Activated CD8-positive, alpha-beta memory T cell treated with anti-CD3 and anti-CD28 coated beads, Interleukin-2, amount 50 U/mL, for 1 hour (primary cell): Measurements from ENCODE around the gene CLSTN1.
A peak's percentile ranks its signal among the peaks of the same experiment; 100 is the strongest.

Source experiments
- DNase-seq: peaks from one replicate; pipeline ENCODE4 v3.0.0-alpha.2; 2020; ENCODE audit errors: extremely low read depth

CLSTN1 gene

GRCh38 chr1:9730096-9730901 is 93.5 kb downstream of the CLSTN1 start:
- no peak for DNase-seq

GRCh38 chr1:9729523-9729922 is 94.2 kb downstream of the CLSTN1 start:
- no peak for DNase-seq

DNA sequence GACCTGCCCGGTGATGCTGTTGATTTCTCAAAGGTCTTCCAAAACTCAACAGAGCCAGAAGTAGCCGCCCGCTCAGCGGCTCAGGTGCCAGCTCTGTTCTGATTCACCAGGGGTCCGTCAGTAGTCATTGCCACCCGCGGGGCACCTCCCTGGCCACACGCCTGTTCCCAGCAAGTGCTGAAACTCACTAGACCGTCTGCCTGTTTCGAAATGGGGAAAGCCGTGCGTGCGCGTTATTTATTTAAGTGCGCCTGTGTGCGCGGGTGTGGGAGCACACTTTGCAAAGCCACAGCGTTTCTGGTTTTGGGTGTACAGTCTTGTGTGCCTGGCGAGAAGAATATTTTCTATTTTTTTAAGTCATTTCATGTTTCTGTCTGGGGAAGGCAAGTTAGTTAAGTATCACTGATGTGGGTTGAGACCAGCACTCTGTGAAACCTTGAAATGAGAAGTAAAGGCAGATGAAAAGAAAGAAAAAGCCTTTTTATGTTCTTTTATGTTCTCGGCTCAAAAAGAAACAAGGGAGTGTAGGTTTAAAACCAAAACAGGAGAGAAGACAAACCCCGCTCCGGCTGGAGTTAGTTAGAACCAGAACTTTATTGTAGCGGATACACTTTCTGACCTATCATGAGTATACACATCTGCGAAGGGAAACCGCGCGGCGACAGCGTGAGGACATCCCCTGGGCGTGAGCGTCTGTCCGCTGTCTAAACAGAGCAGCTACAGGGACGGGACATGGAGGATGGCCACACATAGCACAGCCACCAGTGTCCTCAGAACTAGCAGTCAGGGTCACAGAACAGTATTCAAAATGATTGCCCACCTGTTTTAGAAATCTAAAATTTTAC is 95.1 kb downstream of the CLSTN1 start:
- no peak for DNase-seq

DNA sequence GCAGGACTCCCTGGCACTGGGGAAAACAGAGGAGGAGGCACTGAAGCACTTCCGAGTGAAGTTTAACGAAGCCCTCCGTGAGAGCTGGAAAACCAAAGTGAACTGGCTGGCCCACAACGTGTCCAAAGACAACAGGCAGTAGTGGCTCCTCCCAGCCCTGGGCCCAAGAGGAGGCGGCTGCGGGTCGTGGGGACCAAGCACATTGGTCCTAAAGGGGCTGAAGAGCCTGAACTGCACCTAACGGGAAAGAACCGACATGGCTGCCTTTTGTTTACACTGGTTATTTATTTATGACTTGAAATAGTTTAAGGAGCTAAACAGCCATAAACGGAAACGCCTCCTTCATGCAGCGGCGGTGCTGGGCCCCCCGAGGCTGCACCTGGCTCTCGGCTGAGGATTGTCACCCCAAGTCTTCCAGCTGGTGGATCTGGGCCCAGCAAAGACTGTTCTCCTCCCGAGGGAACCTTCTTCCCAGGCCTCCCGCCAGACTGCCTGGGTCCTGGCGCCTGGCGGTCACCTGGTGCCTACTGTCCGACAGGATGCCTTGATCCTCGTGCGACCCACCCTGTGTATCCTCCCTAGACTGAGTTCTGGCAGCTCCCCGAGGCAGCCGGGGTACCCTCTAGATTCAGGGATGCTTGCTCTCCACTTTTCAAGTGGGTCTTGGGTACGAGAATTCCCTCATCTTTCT is 96.7 kb downstream of the CLSTN1 start:
- DNase-seq = no peak

- no peak for DNase-seq
These were observed 97.4 kb downstream of the CLSTN1 start for GRCh38 chr1:9726406-9726805.

- DNase-seq = no peak
These were observed 98.9 kb downstream of the CLSTN1 start for GRCh38 chr1:9724706-9725476.

- no peak for DNase-seq
These were observed 99.8 kb downstream of the CLSTN1 start for GRCh38 chr1:9723926-9724325.

DNA sequence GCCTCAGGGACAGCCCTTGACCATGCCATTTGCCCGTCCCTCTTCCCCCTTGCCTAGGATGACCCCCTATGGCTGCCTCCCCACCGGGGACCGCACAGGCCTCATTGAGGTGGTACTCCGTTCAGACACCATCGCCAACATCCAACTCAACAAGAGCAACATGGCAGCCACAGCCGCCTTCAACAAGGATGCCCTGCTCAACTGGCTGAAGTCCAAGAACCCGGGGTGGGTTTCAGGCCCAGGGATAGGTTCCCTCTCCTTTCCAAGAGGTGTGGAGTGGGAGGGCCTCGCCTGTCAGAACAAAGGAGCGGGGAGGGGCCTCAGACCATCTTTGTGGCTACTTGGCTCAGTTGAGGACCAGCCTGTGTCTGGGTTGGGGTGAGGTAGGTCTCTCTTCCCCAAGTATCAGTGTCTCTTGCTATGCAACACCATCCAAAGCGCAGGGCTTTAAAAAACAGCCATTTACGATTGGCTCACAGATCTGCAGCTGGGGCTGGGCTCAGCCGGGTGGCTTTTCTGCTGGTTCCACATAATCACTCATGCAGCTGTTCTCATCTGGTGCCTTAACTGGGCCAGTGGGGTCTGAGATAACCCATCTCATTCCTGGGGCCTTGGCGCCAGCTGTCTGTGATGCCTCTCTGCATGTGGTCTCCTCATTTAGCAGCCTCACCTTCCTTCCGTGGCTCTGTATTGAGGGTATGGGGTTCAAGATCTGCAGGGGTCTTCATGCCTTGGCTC is 100.5 kb downstream of the CLSTN1 start:
- DNase-seq = no peak

DNA sequence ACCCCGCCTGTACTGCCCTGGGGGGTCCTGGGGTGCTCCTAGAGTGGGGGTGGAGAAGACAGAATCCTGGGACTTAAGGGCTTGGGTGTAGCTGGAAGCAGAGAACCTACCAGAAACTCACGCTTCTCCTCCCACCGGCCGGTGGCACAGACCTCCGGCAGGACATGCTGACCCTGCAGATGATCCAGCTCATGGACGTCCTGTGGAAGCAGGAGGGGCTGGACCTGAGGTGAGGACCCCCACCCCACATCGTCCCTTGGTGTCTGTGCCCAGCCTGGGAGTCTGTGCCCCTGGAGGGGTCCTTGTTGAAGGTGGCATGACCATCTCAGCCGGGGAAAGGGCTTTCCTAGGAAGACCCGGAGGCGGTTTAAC is 101.4 kb downstream of the CLSTN1 start:
- DNase-seq = no peak

- no peak for DNase-seq
These were observed 102.0 kb downstream of the CLSTN1 start for GRCh38 chr1:9721606-9722377.

GRCh38 chr1:9720785-9721605 is 102.8 kb downstream of the CLSTN1 start:
- DNase-seq = no peak

- no peak for DNase-seq
These were observed 103.6 kb downstream of the CLSTN1 start for GRCh38 chr1:9719978-9720722.

DNA sequence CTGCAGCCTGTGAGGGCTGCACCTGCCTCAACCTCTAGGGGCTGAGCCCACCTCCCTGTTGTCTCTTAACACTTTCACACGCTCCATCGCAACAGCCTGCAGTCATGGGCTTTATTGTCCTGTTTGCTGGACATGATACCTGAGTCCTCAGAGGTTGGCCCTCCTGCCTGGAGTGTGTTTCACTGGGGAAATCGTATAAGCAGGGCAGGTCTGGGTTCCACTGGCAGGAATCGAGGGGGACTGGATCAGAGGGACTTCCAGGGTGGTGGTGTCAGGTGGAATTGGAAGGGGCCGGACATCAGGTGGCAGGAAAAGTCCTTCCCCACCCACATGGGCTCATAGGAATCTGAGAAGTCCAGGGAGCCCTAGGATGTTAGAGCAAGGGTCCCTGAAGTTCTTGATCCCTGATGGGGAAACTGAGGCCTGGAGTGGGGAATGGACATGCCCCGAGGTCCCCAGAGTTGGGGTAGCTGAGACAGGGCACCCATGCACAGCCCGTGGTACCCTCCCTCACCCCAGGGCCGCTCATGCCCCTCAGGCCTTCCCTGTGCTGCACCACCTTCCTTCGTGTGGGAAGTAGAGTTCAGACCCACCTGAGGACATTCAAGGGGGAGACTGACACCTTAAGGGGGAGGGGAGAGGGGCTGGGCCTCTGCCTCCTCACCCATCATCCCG is 105.6 kb downstream of the CLSTN1 start:
- DNase-seq = no peak

DNA sequence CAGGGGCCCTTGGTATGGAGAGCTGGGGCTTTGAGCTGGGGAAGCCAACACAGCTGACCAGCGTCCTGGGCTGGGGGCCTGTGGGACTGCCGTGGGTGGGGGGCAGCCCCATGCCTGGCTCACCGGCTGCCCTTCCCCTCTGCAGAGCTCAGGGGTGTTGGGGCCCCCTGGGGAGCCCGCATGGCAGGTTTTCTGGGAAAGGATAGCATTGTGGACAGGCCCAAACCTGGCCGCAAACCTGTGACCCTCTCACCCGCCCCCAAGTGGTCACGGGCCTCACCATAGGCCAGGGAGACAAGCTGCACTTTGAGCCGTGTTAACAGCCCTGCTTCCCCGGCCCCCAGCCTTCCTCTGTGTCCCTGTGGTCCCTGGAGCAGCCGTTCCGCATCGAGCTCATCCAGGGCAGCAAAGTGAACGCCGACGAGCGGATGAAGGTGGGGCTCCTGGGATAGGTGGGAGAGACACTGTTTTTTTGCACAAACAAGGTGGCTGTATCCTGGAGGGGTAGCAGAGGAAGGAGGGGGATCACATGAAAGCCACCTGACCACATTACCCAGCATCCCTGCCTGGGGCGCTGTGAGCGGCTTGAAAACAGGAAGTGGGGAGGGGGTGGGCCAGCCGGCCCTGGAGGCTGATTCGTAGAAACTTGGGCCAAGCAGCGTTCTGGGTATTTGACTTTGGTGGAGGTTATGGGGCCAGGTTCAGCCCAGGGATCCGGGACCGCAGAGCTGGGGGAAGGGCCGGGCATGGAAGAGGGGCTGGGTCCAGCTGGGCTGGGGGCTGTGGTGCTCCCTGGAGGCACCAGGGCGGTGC is 106.4 kb downstream of the CLSTN1 start:
- peak; percentile 64 for DNase-seq

GRCh38 chr1:9716404-9717192 is 107.2 kb downstream of the CLSTN1 start:
- DNase-seq = no peak

DNA sequence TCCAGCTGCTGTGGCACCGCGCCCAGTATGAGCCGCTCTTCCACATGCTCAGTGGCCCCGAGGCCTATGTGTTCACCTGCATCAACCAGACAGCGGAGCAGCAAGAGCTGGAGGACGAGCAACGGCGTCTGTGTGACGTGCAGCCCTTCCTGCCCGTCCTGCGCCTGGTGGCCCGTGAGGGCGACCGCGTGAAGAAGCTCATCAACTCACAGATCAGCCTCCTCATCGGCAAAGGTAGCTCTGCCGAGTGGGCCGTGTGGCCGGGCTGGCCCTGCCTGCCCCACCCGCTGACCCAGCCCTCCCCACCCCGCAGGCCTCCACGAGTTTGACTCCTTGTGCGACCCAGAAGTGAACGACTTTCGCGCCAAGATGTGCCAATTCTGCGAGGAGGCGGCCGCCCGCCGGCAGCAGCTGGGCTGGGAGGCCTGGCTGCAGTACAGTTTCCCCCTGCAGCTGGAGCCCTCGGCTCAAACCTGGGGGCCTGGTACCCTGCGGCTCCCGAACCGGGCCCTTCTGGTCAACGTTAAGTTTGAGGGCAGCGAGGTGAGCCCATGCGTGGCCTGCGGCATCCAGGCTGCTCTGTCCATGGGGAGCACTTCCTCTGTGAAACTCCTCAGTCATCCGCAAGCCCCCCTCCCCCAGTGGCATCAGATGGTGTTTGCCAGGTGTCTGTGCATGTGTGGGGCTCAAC is 108.1 kb downstream of the CLSTN1 start:
- peak; percentile 55 for DNase-seq
